Inflammatory macrophage (primary cell): ENCODE data around the gene SPECC1L.

Experiments
- DNase-seq, 2 donors: peaks; one replicate each; pipeline ENCODE4 v3.0.0-alpha.2; 2020 to 2022

SPECC1L gene

DNA sequence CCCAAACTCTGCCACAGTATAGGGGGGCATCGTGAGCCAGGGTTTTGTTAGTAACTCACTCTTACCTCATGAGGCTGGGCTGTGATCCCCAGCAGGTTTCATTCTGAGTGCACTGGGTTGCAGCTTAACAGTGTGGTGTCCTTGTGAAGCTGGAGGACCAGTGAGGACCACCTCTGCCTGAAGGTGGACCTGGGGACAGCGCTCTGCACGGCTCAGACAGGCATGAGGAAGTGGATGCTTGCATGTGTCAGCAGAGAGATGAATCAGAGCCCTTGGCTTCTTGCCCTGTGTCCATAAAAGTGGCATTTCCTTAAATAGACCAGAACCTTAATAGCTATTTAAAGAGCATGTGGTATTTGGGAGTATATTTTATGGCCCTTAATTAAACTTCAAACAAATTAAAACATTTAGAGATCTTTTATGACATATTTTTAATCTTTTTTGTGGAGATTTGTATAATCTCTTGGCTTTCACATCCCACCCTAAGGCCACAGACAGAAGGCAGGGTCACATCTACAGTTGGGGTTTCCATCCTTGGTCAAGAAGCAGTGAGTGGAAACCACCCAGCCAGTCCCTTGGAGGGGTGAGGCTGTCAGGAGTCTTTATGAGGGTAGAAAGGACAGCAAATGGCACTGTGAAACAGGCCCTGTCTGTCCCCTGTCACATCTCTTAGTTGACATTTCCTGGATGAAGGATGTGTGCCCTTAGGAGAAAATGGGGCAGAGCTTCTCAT, 132.0 kb downstream of the SPECC1L start:
- DNase-seq: peak; percentile 87 to 89

DNA sequence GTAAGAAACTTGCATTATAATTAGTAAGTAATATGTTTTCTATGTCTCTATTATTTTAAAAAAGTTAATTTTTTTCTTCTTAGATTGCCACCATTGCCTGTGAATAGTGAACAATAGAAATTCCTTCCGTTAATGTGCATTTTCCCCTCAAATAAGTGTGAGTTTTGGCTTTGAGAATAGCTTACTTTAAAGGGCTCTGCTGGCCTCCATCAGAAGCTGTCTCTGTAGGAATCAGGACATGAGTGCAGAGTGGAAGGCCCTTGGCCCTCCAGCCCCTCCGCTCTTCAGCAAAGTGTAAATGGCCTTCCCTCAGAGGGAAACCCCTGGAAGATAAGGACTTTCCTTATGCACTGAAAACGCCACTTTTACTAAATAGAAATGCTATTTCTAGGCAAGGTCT, 132.7 kb downstream of the SPECC1L start:
- no peak for DNase-seq

- DNase-seq: no peak
Observed at GRCh38 chr22:24404561-24405275, 134.1 kb downstream of the SPECC1L start.

DNA sequence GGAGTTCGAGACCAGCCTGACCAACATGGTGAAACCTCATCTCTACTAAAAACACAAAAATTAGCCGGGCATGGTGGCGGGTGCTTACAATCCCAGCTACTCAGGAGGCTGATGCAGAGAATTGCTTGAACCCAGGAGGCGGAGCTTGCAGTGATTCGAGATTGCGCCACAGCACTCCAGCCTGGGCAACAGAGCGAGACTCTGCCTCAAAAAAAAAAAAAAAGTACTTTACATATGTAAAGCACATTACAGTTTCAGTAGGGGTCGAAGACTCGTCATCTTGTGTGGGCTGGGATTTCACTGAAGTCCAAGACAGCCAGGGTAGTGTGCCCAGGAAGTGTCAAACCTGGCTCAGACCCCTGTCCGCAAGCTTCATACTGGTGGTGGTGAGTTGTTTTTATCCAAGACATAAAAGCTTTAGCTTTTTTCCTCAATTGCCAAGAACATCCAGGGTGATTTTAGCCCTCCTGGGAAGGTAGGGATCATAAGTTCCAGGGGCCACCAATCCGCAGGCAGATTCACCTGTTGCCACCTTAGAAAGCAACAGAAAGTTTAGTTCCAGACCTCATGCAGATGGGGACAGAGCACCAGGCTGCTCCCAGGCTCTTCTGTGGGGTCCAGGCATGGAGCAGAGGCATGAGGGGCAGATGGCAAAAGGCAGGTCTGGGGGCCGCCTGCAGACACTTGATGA, 135.1 kb downstream of the SPECC1L start:
- DNase-seq: no peak

DNA sequence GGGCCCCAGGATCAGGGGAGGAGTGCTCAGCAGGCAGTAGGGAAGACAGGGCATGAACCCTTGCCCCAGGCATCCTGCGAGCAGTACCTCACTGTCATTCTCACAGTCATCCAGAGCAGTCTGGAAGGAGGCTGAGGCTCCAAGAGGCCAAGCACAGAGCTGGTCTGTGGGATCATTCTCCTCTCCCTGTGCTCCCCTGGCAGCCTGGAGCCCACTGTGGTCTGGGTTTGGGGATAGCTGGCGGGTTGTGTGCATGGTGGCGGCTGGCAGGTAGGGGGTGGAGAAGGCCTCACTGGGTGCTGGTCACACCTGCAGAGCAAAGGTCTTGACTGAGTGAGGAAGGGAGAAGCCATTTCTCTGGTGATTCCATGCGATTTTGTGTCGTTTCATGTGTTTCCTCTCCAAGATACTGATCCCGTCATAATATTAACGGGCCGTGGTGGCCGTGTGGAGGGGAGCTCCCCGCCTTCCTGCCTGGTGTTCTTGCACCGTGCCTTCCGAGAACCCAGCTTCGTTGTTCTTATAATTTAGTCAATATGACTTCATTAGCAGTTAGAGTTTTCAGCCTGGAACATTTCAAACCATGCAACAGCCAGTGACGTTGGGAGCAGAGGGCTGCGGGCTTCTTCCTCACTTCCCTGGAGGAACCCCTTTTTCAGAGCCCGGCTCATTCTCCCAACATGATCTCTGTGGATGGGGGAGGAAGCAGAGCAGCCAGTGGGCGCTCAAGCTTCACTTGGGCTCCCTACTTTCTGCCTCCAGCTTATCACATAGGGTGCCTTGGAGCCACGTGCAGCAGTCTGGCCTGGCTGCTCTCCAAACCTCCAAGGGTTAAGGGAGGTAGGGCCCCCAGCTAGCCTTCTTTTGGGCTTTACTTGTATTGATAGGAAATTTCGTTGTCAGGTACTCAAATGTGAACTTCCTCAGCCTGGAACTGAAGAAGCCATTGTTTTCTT, 136.0 kb downstream of the SPECC1L start:
- no peak for DNase-seq

GRCh38 chr22:24407278-24407665, 136.6 kb downstream of the SPECC1L start:
- no peak for DNase-seq

- no peak for DNase-seq
Observed at GRCh38 chr22:24407884-24408283, 137.3 kb downstream of the SPECC1L start.

DNA sequence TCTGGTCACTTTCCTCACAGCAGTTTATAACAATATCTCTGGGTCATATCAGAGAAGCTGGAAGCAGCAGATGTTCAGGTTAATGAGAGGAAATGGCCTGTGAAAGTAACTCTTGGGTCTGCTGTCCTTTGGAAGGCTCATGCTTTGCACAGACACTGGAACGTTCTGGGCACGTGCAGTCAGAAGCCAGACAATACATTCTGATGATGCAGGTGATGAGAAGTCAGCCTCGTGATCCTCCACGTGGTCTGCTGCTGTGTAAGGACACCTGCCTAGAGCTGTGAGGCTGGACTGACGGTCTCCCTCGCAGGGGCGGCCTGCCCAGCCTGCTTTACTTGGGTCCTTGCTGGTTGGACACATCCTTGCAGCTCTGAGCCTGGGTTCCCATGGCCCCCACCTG, 138.0 kb downstream of the SPECC1L start:
- no peak for DNase-seq

DNA sequence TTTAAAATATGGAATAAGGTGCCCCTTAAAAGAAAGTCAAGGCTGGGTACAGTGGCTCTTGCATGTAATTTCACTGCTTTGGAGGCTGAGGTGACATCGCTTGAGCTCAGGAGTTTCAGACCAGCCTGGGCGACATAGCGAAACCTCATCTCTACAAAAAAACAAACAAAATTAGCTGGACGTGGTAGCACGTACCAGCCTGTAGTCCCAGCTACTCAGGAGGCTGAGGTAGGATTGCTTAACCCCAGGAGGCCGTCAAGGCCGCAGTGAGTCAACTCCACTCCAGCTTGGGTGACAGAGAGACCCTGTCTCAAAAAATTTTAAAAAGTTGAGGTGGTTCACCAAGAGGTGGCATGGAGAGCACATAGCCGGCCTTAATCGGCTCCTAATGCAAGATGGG, 139.1 kb downstream of the SPECC1L start:
- DNase-seq: no peak

DNA sequence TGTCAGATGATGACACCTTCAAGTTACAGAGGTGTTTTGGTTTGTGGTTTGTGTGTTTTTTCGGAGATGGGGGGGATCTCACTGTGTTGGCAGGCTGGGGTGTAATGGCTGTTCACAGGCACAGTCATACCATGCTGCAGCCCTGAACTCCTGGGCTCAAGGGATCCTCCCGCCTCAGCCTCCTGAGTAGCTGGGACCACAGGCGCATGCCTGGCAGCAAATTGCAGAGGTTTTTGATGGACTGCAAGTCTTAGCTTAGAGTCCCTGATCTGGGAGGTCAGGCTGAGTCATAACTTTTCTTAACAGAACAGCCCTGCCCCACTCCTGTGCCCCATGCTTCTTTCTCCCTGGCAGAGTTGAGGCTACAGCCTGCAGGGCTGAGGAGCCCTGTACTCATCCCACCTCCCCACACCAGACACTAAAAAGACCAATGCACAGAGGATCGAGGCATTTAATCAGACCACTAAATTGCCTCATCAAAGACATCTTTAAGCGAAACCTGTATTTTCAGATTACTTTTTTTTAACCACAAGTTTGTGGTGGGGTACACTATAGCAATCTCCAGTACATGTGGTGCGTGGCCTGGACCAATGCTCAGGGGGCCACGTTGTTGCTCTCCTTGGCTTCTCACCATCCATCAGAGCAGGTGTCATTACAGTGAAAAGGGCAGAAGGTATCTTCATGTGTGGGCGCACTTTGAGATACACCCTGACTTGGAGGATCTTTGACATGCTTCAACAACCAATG, 139.7 kb downstream of the SPECC1L start:
- DNase-seq: no peak

DNA sequence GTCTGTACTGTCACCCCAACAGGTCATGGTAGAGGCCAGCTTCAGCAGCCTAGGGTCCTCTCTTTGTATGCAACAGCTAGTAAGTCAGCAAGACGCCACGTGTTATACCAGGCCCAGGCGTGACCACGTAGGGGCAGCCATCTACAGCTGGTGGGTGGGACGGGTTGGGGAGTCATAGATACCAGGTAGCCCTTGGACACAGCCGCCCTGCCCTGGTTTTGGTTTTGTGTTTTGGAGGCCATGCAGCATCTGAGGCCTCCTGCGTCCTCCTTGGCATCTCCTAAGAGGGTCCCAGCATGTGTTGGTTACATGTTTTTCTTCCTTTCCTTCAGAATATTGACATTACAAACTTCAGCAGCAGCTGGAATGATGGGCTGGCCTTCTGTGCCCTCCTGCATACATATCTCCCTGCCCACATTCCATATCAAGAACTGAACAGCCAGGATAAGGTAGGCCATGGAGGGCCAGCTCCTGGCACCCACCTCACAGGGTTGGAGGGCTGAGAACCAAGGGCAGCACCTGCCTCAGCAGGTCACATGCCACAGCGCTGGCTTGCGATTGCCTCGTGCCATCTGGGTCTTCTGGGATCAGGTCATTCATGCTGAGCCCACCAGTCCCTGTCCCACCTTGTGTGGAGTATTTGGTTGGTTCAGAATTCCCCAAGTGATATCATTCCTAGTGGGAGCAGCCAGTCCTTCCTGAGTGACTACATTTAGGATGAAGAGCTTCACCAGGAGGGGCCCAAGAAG, 140.8 kb downstream of the SPECC1L start:
- no peak for DNase-seq

DNA sequence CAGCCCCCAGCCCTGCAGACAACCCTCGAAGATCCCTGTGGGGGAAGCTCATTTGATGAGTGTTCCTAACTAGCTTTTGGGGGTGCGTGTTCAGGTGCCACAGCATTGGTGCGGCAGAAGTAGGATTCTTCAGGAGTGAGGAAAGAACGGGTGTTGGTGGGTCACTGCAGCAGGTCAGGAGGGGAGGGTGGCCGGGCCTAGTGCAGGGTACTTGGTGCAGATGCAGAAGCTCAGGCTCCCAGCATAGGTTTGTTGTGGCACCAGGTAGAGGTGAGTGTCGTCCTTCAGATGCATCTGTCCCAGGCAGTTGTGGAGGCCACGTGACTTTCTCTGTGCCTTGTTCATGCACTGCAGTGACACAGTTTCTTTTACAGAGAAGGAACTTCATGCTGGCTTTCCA, 141.6 kb downstream of the SPECC1L start:
- DNase-seq: no peak

- no peak for DNase-seq
Observed at GRCh38 chr22:24413271-24413670, 142.6 kb downstream of the SPECC1L start.

DNA sequence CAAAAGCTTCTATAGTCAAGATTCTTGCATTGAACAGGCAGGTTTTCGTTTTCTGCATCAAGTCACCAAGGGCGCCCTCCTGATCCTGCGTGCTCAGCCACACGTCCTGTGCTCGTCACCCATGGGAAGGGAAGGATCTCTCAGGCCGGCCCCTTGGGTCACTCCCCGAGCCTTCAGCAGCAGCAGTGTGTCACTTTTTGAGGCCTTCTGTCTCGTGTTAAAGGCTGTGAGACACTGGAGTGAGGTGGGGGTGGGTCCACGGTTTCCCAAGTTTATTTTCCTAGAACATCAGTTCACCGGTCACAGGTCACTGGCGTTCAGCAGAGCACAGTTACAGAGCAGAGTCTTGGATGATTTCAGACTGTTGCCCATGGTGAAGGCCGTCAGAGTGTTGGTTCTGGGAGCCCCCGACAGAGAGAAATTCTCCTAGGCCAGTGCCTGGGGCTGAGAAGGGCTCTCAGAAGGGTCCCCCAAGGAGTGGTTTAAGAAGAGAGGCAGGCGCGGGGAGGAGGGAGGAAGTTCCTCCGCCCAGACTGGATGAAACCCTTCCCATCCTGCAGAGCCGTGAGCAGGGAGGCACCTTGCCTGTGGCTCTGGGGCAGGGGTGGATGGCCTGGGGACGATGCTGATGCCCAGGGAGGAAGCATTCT, 143.2 kb downstream of the SPECC1L start:
- DNase-seq: no peak

GRCh38 chr22:24414523-24414922, 143.9 kb downstream of the SPECC1L start:
- DNase-seq: no peak

GRCh38 chr22:24414984-24415945, 144.6 kb downstream of the SPECC1L start:
- DNase-seq: no peak

DNA sequence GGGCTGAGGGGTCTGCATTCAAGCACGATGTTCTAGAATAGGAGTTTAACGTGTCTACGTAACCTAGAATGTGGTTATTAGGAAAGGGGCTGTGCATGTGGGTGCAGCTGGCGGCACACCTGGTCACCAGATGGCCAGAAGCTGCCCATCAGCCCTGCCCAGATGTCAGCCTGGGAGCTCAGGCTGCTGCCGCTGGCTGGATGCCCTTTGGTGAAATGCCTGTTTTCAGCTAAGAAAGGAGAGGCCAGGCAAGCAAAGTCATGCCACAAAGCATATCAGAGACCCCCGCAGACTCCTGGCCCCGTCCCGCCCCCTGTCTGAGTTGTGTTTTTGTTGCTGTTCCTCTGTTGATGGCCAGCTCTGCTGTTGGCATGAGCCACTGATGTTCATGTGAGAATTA, 145.5 kb downstream of the SPECC1L start:
- DNase-seq: no peak

DNA sequence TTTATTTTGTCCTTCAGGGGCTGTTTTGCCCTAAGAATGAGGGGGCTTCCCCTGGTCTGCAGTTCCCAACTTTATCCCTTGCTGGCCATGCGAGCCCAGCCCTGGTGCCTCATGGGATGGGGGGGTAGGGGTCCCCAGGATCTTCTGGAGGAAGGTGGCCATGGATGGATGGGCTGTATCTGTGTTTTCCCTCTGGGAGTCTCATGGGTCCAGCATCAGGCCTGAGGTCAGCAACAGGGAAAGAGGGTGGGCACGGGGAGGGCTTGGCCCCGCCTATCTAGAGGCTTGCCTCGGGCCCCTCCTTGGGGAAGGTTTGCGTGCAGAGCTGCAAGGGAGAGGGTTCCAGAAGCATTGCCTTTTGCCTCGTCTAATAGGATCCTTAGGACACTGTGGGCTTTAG, 146.0 kb downstream of the SPECC1L start:
- DNase-seq: no peak

GRCh38 chr22:24417200-24417599, 146.6 kb downstream of the SPECC1L start:
- no peak for DNase-seq
